GM10248 (cell line): Measurements from ENCODE around the gene IMMP2L.

Source experiments
- CTCF ChIA-PET: fragments of 300-600 bp; sonication (Branson Sonifier 250); formaldehyde crosslinking; extraction: SDS; loops from one replicate; lab custom pipeline; 2021; ENCODE audit warnings: antibody characterized with exemption; lab: Yijun Ruan, JAX
- POLR2A ChIA-PET: fragments of 350-650 bp; sonication (Branson Sonifier 250); formaldehyde crosslinking; extraction: SDS; loops from one replicate; lab custom pipeline; 2020; ENCODE audit warnings: antibody characterized with exemption; lab: Yijun Ruan, JAX
- DNase-seq: peaks from one replicate; pipeline ENCODE4 v3.0.0; 2012; ENCODE audit errors: extremely low spot score
- CTCF ChIP-seq: IDR thresholded peaks from 2 replicates; pipeline ENCODE4 v1.5.1; 2012; ENCODE audit warnings: mild to moderate bottlenecking, low read depth; ENCODE audit errors: extremely low read depth, missing control alignments, control extremely low read depth

Gene IMMP2L

GRCh38 chr7:111173528-111173927 is 388.8 kb downstream of the IMMP2L start:
- no peak for DNase-seq
- no peak for TF ChIP-seq CTCF
- POLR2A ChIA-PET, result no interaction called here
- CTCF ChIA-PET, result no interaction called here

- POLR2A ChIA-PET, result no interaction called here
Measured at GRCh38 chr7:111172564-111173257, 389.6 kb downstream of the IMMP2L start.

DNA sequence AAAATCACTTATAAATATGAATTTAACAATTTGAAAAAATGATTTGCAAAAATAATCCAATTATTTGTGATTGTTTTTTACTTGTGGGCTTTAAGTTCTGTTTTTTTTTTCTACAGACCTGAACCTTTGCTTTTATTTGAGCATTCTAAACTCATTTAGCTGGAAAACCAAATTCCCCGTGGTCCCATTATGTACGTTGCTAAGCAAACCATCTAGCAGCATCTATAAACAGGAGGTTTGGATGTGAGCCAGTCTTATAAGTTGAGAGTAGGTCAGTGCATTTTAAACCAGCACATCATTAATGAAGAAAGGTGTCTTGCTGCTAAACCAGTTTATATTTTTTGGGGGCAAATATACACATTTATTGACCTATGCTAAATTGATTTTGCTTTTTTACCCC is 394.1 kb downstream of the IMMP2L start:
- no peak for DNase-seq
- CTCF ChIA-PET, result no interaction called here
- TF ChIP-seq CTCF, result no peak
- POLR2A ChIA-PET, result no interaction called here

More at GRCh38 chr7:111172564-111173257, 389.6 kb downstream of the IMMP2L start:
- DNase-seq, result no peak
- TF ChIP-seq CTCF, result no peak
- CTCF ChIA-PET, result interaction anchor here (1.2 kb wide), 1 partner anchor 16 kb away, joined by 3 read pairs; no protein-coding TSS in a partner anchor

DNA sequence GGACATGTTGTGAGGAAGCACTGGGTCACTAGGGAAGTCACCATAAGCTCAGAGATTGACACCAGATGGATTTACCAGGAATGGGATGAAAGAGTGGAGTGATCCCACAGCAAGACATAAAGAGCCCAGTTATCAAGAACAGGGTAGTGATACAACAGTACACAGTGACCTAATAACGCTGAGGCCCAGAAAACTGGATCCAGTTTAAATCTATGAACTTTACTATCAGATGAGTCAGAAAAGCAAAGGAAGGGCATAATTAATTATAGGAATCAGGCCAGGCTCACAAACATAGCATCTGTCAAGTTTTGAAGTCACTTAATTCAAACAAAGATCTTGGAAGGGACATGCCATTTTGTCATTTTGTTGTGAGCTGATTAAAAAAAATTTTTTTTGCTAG is 397.9 kb downstream of the IMMP2L start:
- no peak for TF ChIP-seq CTCF
- no peak for DNase-seq
- POLR2A ChIA-PET, result no interaction called here
- CTCF ChIA-PET, result interaction anchor here (1.0 to 1.1 kb wide), 4 partner anchors 11 to 38 kb away, joined by 3 read pairs; no protein-coding TSS in a partner anchor

DNA sequence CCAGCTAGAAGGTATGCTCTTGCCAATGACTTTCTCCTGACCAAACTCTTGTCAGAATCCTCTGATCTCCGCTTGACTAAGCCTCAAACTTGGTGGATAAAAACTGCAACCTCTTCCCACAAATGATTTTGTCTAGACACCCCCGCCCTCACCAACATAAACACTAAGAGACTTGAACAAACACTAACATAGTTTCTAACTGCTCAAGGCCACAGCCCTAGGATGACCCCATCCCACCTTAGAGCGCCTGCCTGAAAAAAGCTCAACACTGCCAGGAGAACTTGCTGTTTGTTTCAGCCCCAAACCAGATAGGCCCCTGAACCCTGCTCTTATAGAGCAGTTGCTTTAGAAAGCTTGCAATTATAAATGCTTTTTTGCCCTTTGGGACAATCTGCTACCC is 399.6 kb downstream of the IMMP2L start:
- TF ChIP-seq CTCF, result no peak
- no peak for DNase-seq
- ChIA-PET CTCF (interaction anchor here (1.1 kb wide), 1 partner anchor 16 kb away, joined by 3 read pairs; no protein-coding TSS in a partner anchor), POLR2A (no interaction called here)

- CTCF ChIA-PET, result no interaction called here
- no peak for TF ChIP-seq CTCF
- no peak for DNase-seq
- POLR2A ChIA-PET, result no interaction called here
Measured at GRCh38 chr7:111160297-111160696, 402.0 kb downstream of the IMMP2L start.
